A549 (cell line): ENCODE results near the gene ESAM. TPM values are rescaled to one million over a fixed set of nuclear protein-coding genes. Genes with fewer than 3 reads are reported as not detected.

ENCODE experiments used
- ATAC-seq, 2 experiments: fragments of 200-7000 bp in 1 of 2; fragments of >200 bp in 1 of 2; cut with Nextera tagmentation in 1 of 2; cut with Tn5 transposase in 1 of 2; 3 replicates each; pipeline versions ENCODE4 v1.8.0 to v1.9.1; 2018 to 2020; ENCODE audit warnings: mild to moderate bottlenecking in 1 of 2, moderate library complexity in 1 of 2
- CTCF ChIA-PET: fragments of 300-600 bp; sonication (Branson Sonifier 250); formaldehyde crosslinking; extraction: SDS; loops from one replicate; lab custom pipeline; 2021; ENCODE audit warnings: antibody characterized with exemption, inconsistent platforms; lab: Yijun Ruan, JAX
- POLR2A ChIA-PET: fragments of 350-600 bp; formaldehyde crosslinking; extraction: SDS; loops from one replicate; lab custom pipeline; 2021; ENCODE audit warnings: antibody characterized with exemption, inconsistent platforms; lab: Yijun Ruan, JAX
- DNase-seq, 2 experiments: peaks; one replicate each; pipeline versions ENCODE4 v3.0.0 to v3.0.0-alpha.2; 2011 to 2016; ENCODE audit warnings: low read depth in 1 of 2, low spot score in 1 of 2
- FAIRE-seq: peaks from 2 replicates; lab custom pipeline; 2011; peaks lifted over from hg19 to GRCh38; lab: Jason Lieb, UNC
- H3K27ac ChIP-seq, 2 experiments: fragments of >200 bp; sonication (Bioruptor Twin); formaldehyde crosslinking; 3 replicates each; pipeline ENCODE4 v1.5.1; 2016 to 2017
- H3K4me1 ChIP-seq: fragments of >200 bp; sonication (Bioruptor Twin); formaldehyde crosslinking; 3 replicates; pipeline ENCODE4 v1.6.1; 2016
- H3K4me2 ChIP-seq: fragments of >200 bp; sonication (Bioruptor Twin); formaldehyde crosslinking; 3 replicates; pipeline ENCODE4 v1.6.1; 2016
- H3K4me3 ChIP-seq: fragments of >200 bp; sonication (Bioruptor Twin); formaldehyde crosslinking; 3 replicates; pipeline ENCODE4 v1.5.1; 2016
- H3K9me3 ChIP-seq: fragments of >200 bp; sonication (Bioruptor Twin); formaldehyde crosslinking; 3 replicates; pipeline ENCODE4 v1.6.1; 2016
- CBX2 ChIP-seq: fragments of 200-600 bp; sonication (generic); IDR thresholded peaks from 2 replicates; pipeline ENCODE4 v1.6.1; 2016; ENCODE audit warnings: low read depth, mild to moderate bottlenecking, borderline replicate concordance
- CHD4 ChIP-seq: fragments of 200-600 bp; sonication (generic); IDR thresholded peaks from 2 replicates; pipeline ENCODE4 v1.6.1; 2016; ENCODE audit warnings: antibody characterized with exemption, mild to moderate bottlenecking, borderline replicate concordance
- EHF ChIP-seq: fragments of 250-450 bp; sonication (Bioruptor Pico); IDR thresholded peaks from 2 replicates; pipeline ENCODE4 v1.5.0; 2020; ENCODE audit warnings: mild to moderate bottlenecking
- FOSB ChIP-seq: fragments of 250-450 bp; sonication (Bioruptor Pico); IDR thresholded peaks from 2 replicates; pipeline ENCODE4 v1.5.0; 2020; ENCODE audit warnings: mild to moderate bottlenecking, moderate library complexity
- FOSL2 ChIP-seq, 2 experiments: fragments of 450-650 bp in 1 of 2; fragments of >200 bp in 1 of 2; sonication (Bioruptor Twin) in 1 of 2; formaldehyde crosslinking; IDR thresholded peaks; 2 replicates each; pipeline versions ENCODE4 v1.5.0 to v1.6.1; 2016 to 2020; ENCODE audit warnings: mild to moderate bottlenecking in 1 of 2, moderate library complexity in 1 of 2
- HEYL ChIP-seq: fragments of 250-450 bp; sonication (Bioruptor Pico); IDR thresholded peaks from 2 replicates; pipeline ENCODE4 v1.8.0; 2021; ENCODE audit warnings: mild to moderate bottlenecking, moderate library complexity
- HOXB13 ChIP-seq: fragments of 250-450 bp; sonication (Bioruptor Pico); IDR thresholded peaks from 2 replicates; pipeline ENCODE4 v1.5.0; 2020; ENCODE audit warnings: low read depth, mild to moderate bottlenecking, moderate library complexity
- JUNB ChIP-seq: fragments of >200 bp; sonication (Bioruptor Twin); formaldehyde crosslinking; IDR thresholded peaks from 2 replicates; pipeline ENCODE4 v1.6.1; 2016
- MYC ChIP-seq: IDR thresholded peaks from 2 replicates; pipeline ENCODE4 v1.6.1; 2012; ENCODE audit warnings: mild to moderate bottlenecking, inconsistent platforms, low read length, improper control_type of control experiment, borderline replicate concordance
- RAD21 ChIP-seq, 2 experiments: fragments of >200 bp in 1 of 2; sonication (Bioruptor Twin) in 1 of 2; formaldehyde crosslinking in 1 of 2; IDR thresholded peaks in 1 of 2; conservative IDR thresholded peaks in 1 of 2; 2 replicates in 1 of 2; 3 replicates in 1 of 2; pipeline ENCODE4 v1.6.1; 2012 to 2018; ENCODE audit warnings: inconsistent platforms in 1 of 2
- SMC3 ChIP-seq: fragments of >200 bp; sonication (Bioruptor Twin); formaldehyde crosslinking; IDR thresholded peaks from 3 replicates; pipeline ENCODE4 v1.6.1; 2018; ENCODE audit warnings: inconsistent platforms
- TFCP2L1 ChIP-seq: fragments of 250-450 bp; sonication (Bioruptor Pico); IDR thresholded peaks from 2 replicates; pipeline ENCODE4 v1.5.0; 2021; ENCODE audit warnings: mild to moderate bottlenecking
- TP53 ChIP-seq: fragments of 250-450 bp; sonication (Bioruptor Pico); IDR thresholded peaks from 2 replicates; pipeline ENCODE4 v1.5.0; 2021; ENCODE audit warnings: mild to moderate bottlenecking, moderate library complexity
- ZC3H11A ChIP-seq: fragments of 450-650 bp; IDR thresholded peaks from 2 replicates; pipeline ENCODE4 v1.6.1; 2014; ENCODE audit warnings: antibody characterized with exemption, mild to moderate bottlenecking
- ZNF302 ChIP-seq: fragments of 250-450 bp; sonication (Bioruptor Pico); IDR thresholded peaks from 2 replicates; pipeline ENCODE4 v1.9.0; 2021; ENCODE audit warnings: inconsistent platforms, mild to moderate bottlenecking, moderate library complexity
- WGBS: methylation state at CpG from one replicate; pipeline ENCODE4 v1.1.6; 2017; ENCODE audit errors: missing lambda C conversion rate; 5-methylcytosine and 5-hydroxymethylcytosine counted together
- polyA plus RNA-seq, 4 experiments: library from polyadenylated mRNA; depleted of rRNA in 3 of 4; stranded (reverse); fragments of >200 nt; fragmentation: RNase III in 1 of 4; extraction: RNeasy Plus Mini Kit Qiagen cat#74134 plus additional on column Dnase treatment in 1 of 4; gene quantifications; 2 replicates in 3 of 4; 3 replicates in 1 of 4; pipeline ENCODE4 v1.2.3, GENCODE V29; 2011 to 2017
- TF ChIP-seq, protein P1 (sequence below): fragments of >200 bp; sonication (Bioruptor Twin); formaldehyde crosslinking; IDR thresholded peaks from 3 replicates; pipeline ENCODE4 v1.5.1; 2016
- TF ChIP-seq, protein P2 (sequence below): fragments of 250-450 bp; sonication (Bioruptor Pico); IDR thresholded peaks from 2 replicates; pipeline ENCODE4 v1.5.0; 2020; ENCODE audit warnings: low read depth, mild to moderate bottlenecking, moderate library complexity
- TF ChIP-seq, protein P3 (sequence below): IDR thresholded peaks from 2 replicates; pipeline ENCODE4 v1.6.1; 2012; ENCODE audit warnings: low read depth, borderline replicate concordance
- TF ChIP-seq, protein P4 (sequence below): fragments of >200 bp; sonication (Bioruptor Twin); formaldehyde crosslinking; IDR thresholded peaks from 3 replicates; pipeline ENCODE4 v1.6.1; 2016

Gene ESAM
- polyA plus RNA-seq, 2 of the 4 experiments (the other 2 are of a cell fraction): 6.2 to 11.7 TPM

DNA sequence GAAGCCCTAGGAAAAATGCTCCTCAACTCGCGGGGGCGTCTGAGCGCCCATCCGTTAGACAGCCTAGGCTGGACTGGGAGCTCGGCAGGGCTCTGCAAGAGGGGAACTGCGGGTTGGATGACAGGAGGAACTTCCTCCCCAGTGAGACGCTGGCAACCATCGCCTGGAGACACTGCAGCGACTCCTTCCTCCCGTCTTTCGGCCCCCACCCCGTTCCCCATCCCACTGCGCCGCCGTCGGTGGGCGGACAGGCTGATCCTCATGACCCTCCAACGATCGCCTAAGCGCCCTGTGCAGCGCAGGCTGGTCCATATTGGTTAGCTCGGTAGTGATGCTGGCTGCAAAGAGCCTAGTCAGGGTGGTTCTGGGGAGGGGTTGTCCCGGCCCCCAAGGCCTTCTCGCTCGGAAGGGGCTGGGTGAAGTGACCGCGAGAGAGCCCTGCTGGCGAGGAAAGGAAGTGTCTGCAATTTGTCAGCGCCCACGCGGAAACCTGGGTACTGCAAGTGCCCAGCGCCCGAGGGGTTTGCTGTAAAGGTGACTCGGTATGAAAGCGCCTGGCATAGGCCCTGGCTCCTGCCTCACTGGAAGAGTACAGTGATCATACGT, 21.7 kb downstream of the ESAM start:
- Histone ChIP-seq H3K4me2 (peak overlapping the region; percentile 94), H3K4me3 (peak overlapping the region; percentile 54), H3K4me1 (0 out of 3 replicates have a peak, but pooled peaks cover 4% of the 10 kb centered on the region), H3K9me3 (no peaks in the 10 kb centered on the region), H3K27ac (peak overlapping the region in 1 of 2 experiments; percentile 74; a peak in 3 of 6 replicates)
- CTCF ChIA-PET: interaction anchor here (1.0 to 2.4 kb wide), 5 partner anchors 11 to 96 kb away, joined by 3 to 8 read pairs (median 6); partner anchors contain the start of gene VSIG2
- 19% methylated on average over 13 of the region's 37 CpGs for WGBS
- TF ChIP-seq FOSB (no peak), HEYL (CRISPR knock-in tag) (no peak), RAD21 (conservative IDR thresholded peaks at IDR 0.05 in 1 of 2, IDR thresholded peaks at IDR 0.05 in 1 of 2) (no peak), SMC3 (no peak)
- TF ChIP-seq, protein P1, sequence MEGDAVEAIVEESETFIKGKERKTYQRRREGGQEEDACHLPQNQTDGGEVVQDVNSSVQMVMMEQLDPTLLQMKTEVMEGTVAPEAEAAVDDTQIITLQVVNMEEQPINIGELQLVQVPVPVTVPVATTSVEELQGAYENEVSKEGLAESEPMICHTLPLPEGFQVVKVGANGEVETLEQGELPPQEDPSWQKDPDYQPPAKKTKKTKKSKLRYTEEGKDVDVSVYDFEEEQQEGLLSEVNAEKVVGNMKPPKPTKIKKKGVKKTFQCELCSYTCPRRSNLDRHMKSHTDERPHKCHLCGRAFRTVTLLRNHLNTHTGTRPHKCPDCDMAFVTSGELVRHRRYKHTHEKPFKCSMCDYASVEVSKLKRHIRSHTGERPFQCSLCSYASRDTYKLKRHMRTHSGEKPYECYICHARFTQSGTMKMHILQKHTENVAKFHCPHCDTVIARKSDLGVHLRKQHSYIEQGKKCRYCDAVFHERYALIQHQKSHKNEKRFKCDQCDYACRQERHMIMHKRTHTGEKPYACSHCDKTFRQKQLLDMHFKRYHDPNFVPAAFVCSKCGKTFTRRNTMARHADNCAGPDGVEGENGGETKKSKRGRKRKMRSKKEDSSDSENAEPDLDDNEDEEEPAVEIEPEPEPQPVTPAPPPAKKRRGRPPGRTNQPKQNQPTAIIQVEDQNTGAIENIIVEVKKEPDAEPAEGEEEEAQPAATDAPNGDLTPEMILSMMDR: 0 out of 3 replicates have a peak, but pooled peaks have one; percentile 16
- FAIRE-seq: no peak
- peak; percentile 60 to 68 for ATAC-seq
- DNase-seq: peak; percentile 23 to 46
- POLR2A ChIA-PET: no interaction called here

DNA sequence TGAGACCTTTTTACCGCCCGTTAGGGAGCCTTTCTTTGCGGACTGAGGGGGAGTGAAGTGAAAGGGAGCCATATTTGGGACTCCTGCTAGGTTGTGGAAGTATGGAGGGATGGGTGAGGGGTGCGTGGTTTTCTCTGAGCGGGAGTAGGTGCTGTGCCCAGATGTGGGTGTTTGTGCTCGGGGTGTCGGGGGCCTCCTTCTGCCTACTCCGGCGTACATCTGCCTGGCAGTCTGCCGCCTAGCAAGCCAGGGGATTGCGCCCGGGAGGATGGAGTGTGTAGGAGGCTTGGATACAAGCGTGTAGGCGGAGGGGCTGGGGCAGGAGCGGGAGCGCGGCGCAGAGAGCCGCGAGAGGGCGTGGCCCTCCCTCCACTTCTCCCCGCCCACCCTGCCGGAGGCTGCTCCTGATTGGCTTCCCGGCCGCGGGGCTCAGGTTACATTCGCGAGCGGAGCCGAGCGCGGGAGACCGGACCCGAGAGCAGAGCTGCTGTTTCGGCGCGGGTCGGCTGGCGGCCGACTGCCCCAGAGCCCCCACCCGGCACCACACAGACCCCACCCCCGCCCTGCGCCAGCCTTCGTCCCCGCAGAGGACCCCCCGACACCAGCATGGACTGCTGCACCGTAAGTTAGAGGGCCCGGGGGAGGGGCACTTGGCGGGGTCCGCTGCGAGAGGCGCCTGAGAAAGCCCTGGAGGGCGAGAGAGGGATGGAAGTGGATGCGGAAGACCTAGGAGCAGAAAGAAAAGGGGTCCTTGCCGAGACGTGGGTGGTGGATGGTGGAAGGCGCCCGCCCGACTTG, 22.4 kb downstream of the ESAM start, which contains the start of gene NRGN:
NRGN (plus strand) TSS at position 464 of the 798 bp plus-strand sequence; CDS start at position 607, 143 bp downstream.
- TF ChIP-seq CHD4 (no peak), RAD21 (conservative IDR thresholded peaks at IDR 0.05 in 1 of 2, IDR thresholded peaks at IDR 0.05 in 1 of 2) (no peak), FOSB (no peak), JUNB (no peak), FOSL2 (IDR thresholded peaks at IDR 0.05) (no peak), FOSL2 (CRISPR knock-in tag; IDR thresholded peaks at IDR 0.05) (no peak), ZC3H11A (no peak), CBX2 (no peak), MYC (no peak), EHF (CRISPR knock-in tag) (no peak), SMC3 (no peak), TFCP2L1 (CRISPR knock-in tag) (no peak), TP53 (no peak), ZNF302 (CRISPR knock-in tag) (no peak), HOXB13 (CRISPR knock-in tag) (no peak)
- TF ChIP-seq, protein P2, sequence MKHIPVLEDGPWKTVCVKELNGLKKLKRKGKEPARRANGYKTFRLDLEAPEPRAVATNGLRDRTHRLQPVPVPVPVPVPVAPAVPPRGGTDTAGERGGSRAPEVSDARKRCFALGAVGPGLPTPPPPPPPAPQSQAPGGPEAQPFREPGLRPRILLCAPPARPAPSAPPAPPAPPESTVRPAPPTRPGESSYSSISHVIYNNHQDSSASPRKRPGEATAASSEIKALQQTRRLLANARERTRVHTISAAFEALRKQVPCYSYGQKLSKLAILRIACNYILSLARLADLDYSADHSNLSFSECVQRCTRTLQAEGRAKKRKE (CRISPR knock-in tag): no peak
- TF ChIP-seq, protein P1: no peak
- TF ChIP-seq, protein P3, sequence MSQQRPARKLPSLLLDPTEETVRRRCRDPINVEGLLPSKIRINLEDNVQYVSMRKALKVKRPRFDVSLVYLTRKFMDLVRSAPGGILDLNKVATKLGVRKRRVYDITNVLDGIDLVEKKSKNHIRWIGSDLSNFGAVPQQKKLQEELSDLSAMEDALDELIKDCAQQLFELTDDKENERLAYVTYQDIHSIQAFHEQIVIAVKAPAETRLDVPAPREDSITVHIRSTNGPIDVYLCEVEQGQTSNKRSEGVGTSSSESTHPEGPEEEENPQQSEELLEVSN: no peak
- TF ChIP-seq, protein P4, sequence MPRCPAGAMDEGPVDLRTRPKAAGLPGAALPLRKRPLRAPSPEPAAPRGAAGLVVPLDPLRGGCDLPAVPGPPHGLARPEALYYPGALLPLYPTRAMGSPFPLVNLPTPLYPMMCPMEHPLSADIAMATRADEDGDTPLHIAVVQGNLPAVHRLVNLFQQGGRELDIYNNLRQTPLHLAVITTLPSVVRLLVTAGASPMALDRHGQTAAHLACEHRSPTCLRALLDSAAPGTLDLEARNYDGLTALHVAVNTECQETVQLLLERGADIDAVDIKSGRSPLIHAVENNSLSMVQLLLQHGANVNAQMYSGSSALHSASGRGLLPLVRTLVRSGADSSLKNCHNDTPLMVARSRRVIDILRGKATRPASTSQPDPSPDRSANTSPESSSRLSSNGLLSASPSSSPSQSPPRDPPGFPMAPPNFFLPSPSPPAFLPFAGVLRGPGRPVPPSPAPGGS: no peak
- TF ChIP-seq, all 56 proteins: peak for 0
- peak; percentile 77 to 85 for DNase-seq
- Histone ChIP-seq H3K4me1 (0 out of 3 replicates have a peak, but pooled peaks cover 4% of the 10 kb centered on the region), H3K27ac (peak within 1 kb of the TSS in 1 of 2 experiments; percentile 74; a peak in 3 of 6 replicates), H3K9me3 (no peaks in the 10 kb centered on the region), H3K4me3 (peak within 1 kb of the TSS; percentile 54), H3K4me2 (peak within 1 kb of the TSS; percentile 94)
- CTCF ChIA-PET: interaction anchor here (1.1 to 2.4 kb wide), 5 partner anchors 11 to 52 kb away, joined by 3 to 8 read pairs (median 6); partner anchors contain the start of gene VSIG2
- POLR2A ChIA-PET: no interaction called here
- 6% methylated on average over 20 of the region's 59 CpGs for WGBS
- no peak for FAIRE-seq
- ATAC-seq: peak; percentile 95 to 98
